ENCODE results near the gene CIPC. TPM values are rescaled to one million over a fixed set of nuclear protein-coding genes. Genes with fewer than 3 reads are reported as not detected.

Gene CIPC
- total RNA-seq, 1 donor from 2014 or later = 25.6 TPM

DNA sequence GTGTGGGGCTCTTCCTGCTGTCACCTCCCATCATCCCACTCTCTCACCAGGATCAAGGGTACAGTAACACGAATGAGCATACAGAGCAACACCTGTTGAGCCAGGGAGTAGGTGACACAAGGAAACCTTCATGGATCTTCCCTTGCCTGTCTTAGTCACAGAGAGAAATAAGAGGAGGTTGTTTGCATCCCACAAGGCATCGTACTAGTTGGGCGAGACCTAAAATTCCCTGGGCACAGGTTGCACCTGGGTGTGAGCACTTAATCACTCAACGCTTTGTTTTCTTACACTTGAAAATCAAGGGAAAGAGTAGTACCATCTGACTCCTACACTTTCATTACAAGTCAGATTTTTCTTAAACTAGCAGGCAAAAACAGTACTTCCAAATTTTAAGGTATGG is 16.6 kb downstream of the CIPC start:
- Mint-ChIP-seq H3K36me3 (ENCODE audit: insufficient read depth) (peaks cover 23% of the 10 kb centered on the region), H3K9me3 (ENCODE audit: low read depth) (no peaks in the 10 kb centered on the region), H3K4me1 (ENCODE audit: low read depth) (peaks cover 12% of the 10 kb centered on the region), H3K4me3 (ENCODE audit: low read depth) (no peak overlapping the region), H3K27ac (no peak overlapping the region), H3K27me3 (no peaks in the 10 kb centered on the region)
- TF ChIP-seq, protein P1, sequence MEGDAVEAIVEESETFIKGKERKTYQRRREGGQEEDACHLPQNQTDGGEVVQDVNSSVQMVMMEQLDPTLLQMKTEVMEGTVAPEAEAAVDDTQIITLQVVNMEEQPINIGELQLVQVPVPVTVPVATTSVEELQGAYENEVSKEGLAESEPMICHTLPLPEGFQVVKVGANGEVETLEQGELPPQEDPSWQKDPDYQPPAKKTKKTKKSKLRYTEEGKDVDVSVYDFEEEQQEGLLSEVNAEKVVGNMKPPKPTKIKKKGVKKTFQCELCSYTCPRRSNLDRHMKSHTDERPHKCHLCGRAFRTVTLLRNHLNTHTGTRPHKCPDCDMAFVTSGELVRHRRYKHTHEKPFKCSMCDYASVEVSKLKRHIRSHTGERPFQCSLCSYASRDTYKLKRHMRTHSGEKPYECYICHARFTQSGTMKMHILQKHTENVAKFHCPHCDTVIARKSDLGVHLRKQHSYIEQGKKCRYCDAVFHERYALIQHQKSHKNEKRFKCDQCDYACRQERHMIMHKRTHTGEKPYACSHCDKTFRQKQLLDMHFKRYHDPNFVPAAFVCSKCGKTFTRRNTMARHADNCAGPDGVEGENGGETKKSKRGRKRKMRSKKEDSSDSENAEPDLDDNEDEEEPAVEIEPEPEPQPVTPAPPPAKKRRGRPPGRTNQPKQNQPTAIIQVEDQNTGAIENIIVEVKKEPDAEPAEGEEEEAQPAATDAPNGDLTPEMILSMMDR (IDR thresholded peaks at IDR 0.05; ENCODE audit: unreplicated experiment) = no peak
- no peak for DNase-seq (ENCODE audit: low spot score, unreplicated experiment)

DNA sequence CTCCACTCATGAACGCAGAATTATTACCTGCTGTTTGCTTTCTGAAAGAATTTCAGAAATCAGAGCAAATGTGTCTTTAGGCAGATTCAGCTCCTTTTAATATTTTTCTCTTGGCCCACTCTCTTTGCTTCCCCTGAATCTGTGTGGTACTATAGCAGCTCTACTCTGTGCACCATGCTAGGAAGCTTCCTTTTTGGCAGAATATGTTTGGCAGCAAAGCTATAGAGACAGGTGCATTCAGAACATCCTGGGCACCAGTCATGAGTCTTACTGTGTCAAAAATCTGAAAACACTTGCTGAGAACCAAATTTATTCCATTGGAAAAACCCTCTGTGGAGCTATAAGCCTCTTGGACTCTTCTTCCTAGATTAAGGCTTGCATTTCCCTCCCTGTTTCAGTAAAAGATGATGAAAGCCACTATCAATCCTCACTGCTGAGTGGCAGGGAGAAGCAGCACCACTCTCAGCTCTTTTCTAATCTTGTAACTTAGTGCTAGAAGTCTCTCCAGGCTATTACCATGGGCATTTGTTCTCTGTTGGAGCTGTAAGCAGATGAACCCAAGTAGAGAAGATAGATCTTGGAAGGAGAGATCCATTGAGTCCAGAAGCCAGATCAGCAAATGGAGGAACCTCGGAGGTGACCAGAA is 18.2 kb downstream of the CIPC start:
- no peaks in the 10 kb centered on the region for H3K27me3 Mint-ChIP-seq
- TF ChIP-seq, protein P1 (IDR thresholded peaks at IDR 0.05; ENCODE audit: unreplicated experiment) = no peak
- no peak overlapping the region for H3K4me3 Mint-ChIP-seq (ENCODE audit: low read depth)
- H3K4me1 Mint-ChIP-seq (ENCODE audit: low read depth) = peaks cover 6% of the 10 kb centered on the region
- H3K9me3 Mint-ChIP-seq (ENCODE audit: low read depth) = no peaks in the 10 kb centered on the region
- peaks cover 22% of the 10 kb centered on the region for H3K36me3 Mint-ChIP-seq (ENCODE audit: insufficient read depth)
- DNase-seq (ENCODE audit: low spot score, unreplicated experiment) = no peak
- no peak overlapping the region for H3K27ac Mint-ChIP-seq

DNA sequence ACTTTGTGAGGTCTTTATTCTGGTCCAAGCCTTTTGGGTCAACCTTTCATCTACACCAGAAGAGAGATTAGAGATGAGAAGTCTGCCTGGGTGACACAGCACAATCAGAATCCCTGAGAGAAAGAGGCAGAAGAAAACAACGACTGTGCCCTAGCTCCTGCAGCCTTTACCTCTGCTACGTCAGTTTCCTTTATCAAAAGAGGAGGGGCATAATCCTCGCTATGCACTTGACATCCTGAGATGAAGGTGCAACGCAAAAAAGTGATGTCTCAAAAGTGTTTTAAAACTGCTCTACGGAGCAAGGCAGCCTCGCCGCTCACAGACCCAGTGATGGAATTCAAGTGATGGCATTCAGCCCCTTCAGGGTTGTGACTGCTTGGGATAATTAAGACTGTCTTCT is 21.8 kb downstream of the CIPC start:
- Mint-ChIP-seq H3K36me3 (ENCODE audit: insufficient read depth) (peaks cover 7% of the 10 kb centered on the region), H3K27ac (no peak overlapping the region), H3K9me3 (ENCODE audit: low read depth) (no peaks in the 10 kb centered on the region)

DNA sequence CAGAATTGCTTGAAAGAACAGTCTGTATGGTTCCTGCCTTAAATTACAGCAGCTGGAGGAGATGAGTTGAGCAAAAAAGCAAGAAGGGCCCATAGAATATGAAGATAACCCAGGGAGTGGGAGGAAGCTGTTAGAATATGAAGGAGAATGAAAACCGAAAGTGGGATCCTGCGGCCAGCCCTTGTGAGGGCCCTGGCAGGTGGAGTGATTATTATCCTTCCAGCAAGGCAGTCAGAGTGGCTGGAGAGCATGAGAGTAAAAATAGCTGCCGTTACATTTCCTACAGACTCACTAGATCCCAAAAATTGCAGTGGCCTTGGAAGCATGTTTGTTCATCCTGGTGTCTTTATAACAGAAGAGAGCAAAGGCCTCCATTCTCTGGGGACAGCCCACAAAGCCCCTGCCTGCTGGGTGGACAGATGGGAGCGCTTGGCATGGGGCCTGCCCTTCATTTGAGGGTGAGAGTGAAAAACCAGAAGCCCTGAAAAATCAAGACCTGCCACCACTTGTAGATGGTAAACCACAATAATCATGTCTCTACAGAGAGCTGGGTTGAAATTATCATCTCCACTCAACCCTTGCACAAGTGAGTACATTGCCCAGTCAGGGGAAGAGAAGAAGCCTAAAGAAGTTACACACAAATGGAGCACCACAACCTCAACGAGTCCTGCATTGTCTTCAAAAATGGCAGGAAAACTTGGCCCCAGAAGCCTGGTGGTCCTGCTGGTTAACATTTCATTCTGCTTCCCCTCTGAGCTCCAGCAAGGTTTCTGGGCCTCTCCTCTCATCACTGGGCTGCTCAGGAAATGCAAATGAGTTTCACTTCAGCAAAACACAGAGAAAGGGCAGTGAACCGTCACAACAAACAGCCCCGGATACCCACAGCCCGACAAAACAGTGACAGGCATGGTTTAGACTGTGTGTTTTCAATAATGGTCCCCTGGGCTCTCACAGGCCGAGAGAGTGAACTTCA is 23.0 kb downstream of the CIPC start:
- TF ChIP-seq, protein P1 (IDR thresholded peaks at IDR 0.05; ENCODE audit: unreplicated experiment) = no peak
- Mint-ChIP-seq H3K36me3 (ENCODE audit: insufficient read depth) (peaks cover 4% of the 10 kb centered on the region), H3K9me3 (ENCODE audit: low read depth) (no peaks in the 10 kb centered on the region), H3K27me3 (peaks cover 35% of the 10 kb centered on the region), H3K4me3 (ENCODE audit: low read depth) (no peak overlapping the region), H3K27ac (no peak overlapping the region), H3K4me1 (ENCODE audit: low read depth) (peaks cover 4% of the 10 kb centered on the region)
- DNase-seq (ENCODE audit: low spot score, unreplicated experiment) = no peak

More for the DNA sequence above, 21.8 kb downstream of the CIPC start:
- Mint-ChIP-seq H3K4me1 (ENCODE audit: low read depth) (no peaks in the 10 kb centered on the region), H3K4me3 (ENCODE audit: low read depth) (no peak overlapping the region), H3K27me3 (peaks cover 25% of the 10 kb centered on the region)
- DNase-seq (ENCODE audit: low spot score, unreplicated experiment) = no peak
- TF ChIP-seq, protein P1 (IDR thresholded peaks at IDR 0.05; ENCODE audit: unreplicated experiment) = no peak

DNA sequence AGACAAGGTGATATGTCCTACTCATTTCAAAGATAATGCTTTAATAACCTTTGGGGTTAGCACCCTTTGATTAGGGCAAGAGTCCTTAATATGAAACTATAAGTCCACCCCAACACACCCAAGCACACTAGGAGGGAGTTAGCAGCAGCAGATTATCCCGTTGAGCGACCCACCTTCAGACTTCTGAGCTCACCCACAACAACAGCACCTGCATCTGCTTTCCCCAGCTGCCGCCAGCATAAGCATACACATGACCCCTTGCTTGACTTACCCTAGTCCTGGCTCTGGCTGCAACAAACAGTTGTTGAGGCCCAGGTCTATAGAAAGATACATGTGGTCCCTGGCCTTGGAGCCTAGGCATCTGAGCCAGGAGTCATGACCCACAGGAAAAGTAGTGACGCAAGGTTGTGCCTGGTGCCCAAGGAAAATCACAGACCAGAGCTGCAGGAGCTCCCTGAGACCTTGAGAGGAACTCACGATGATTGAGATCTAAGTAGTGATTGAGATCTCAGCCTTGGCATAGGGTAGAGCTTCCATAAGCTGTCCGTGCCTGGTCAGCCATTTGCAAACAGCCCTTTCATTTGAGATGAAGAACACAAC is 24.6 kb downstream of the CIPC start:
- Mint-ChIP-seq H3K4me1 (ENCODE audit: low read depth) (peaks cover 4% of the 10 kb centered on the region), H3K36me3 (ENCODE audit: insufficient read depth) (peaks cover 4% of the 10 kb centered on the region), H3K4me3 (ENCODE audit: low read depth) (no peak overlapping the region), H3K27ac (no peak overlapping the region), H3K9me3 (ENCODE audit: low read depth) (no peaks in the 10 kb centered on the region), H3K27me3 (peaks cover 50% of the 10 kb centered on the region)
- no peak for DNase-seq (ENCODE audit: low spot score, unreplicated experiment)
- TF ChIP-seq, protein P1 (IDR thresholded peaks at IDR 0.05; ENCODE audit: unreplicated experiment) = no peak
